H1 (cell line): ENCODE measurements around the gene RBM34. TPM values are rescaled to one million over a fixed set of nuclear protein-coding genes. Genes with fewer than 3 reads are reported as not detected.
A peak's percentile ranks its signal among the peaks of the same experiment; 100 is the strongest.

Experiments
- ATF2 ChIP-seq: IDR thresholded peaks from 2 replicates; pipeline ENCODE4 v1.6.1; 2012; ENCODE audit warnings: low read length, inconsistent platforms
- CTCF ChIP-seq, 3 experiments: IDR thresholded peaks; 1 replicate in 2 of 3; 2 replicates in 1 of 3; pipeline versions ENCODE4 v1.5.1 to v1.6.1; 2011; ENCODE audit warnings: low read length in 3 of 3, mild to moderate bottlenecking in 3 of 3, inconsistent platforms in 2 of 3, low read depth in 1 of 3, moderate library complexity in 1 of 3; ENCODE audit not compliant: insufficient read depth in 1 of 3; ENCODE audit errors: control extremely low read depth in 1 of 3
- KDM1A ChIP-seq: fragments of 200-600, 300-600 bp; sonication (generic); IDR thresholded peaks from 2 replicates; pipeline ENCODE4 v1.7.1; 2016; ENCODE audit warnings: mild to moderate bottlenecking, low read length, borderline replicate concordance
- POLR2A ChIP-seq, 2 experiments: IDR thresholded peaks; 1 replicate in 1 of 2; 2 replicates in 1 of 2; pipeline ENCODE4 v1.6.1; 2011; ENCODE audit warnings: low read depth in 2 of 2, low read length in 2 of 2, mild to moderate bottlenecking in 2 of 2; ENCODE audit errors: control extremely low read depth in 1 of 2
- SIN3A ChIP-seq, 2 experiments: IDR thresholded peaks in 1 of 2; conservative IDR thresholded peaks in 1 of 2; 2 replicates each; pipeline ENCODE4 v1.6.1; 2011 to 2012; ENCODE audit warnings: low read length in 2 of 2, improper control_type of control experiment in 1 of 2, low read depth in 1 of 2, mild to moderate bottlenecking in 1 of 2
- SUZ12 ChIP-seq: fragments of 200-600 bp; sonication (generic); IDR thresholded peaks from 2 replicates; pipeline ENCODE4 v1.6.1; 2012; ENCODE audit warnings: mild to moderate bottlenecking, inconsistent platforms, low read length, moderate library complexity, mixed read lengths
- TAF1 ChIP-seq: IDR thresholded peaks from 2 replicates; pipeline ENCODE4 v1.6.1; 2011; ENCODE audit warnings: mild to moderate bottlenecking, low read depth, low read length
- USF2 ChIP-seq: IDR thresholded peaks from 2 replicates; pipeline ENCODE4 v1.6.1; 2011; ENCODE audit warnings: low read length, improper control_type of control experiment
- polyA plus RNA-seq, 7 experiments: library from polyadenylated mRNA; depleted of rRNA in 3 of 7; stranded (reverse) in 5 of 7; unstranded in 2 of 7; fragments of >200 nt in 5 of 7; fragments of 200-250 nt in 2 of 7; gene quantifications; 1 replicate in 5 of 7; 2 replicates in 1 of 7; 4 replicates in 1 of 7; pipeline versions ENCODE4 v1.2.1 to v1.2.3, GENCODE V29; 2011 to 2013; ENCODE audit warnings: missing spikeins in 2 of 7, mixed read lengths in 2 of 7
- total RNA-seq: library from RNA; stranded (reverse); fragmentation: NEBNext Ultra II Directional; extraction: Animal tissue kit (Norgen Biotek cat#: 25700); gene quantifications from 2 replicates; pipeline ENCODE4 v1.2.1, GENCODE V29; 2021

Gene RBM34
- total and polyA plus RNA-seq, 2 of the 8 experiments (the other 6 are each of a cell fraction or from before 2014, with no cell fraction given) = 18.8 to 108 TPM

- TF ChIP-seq SUZ12 = no peak
- peak; percentile 50; the same call in 1 of the 2 replicates for TF ChIP-seq ATF2
- 0 out of 4 replicates have a peak, but pooled peaks of 1 of the 2 experiments have one; percentile 24 for TF ChIP-seq SIN3A (conservative IDR thresholded peaks at IDR 0.05 in 1 of 2, IDR thresholded peaks at IDR 0.05 in 1 of 2; ENCODE audit: low read depth in 1 of 2, low read length in 2 of 2)
- no peak for TF ChIP-seq TAF1
- no peak for TF ChIP-seq USF2
- 0 out of 2 replicates have a peak, but pooled peaks have one; percentile 8 for TF ChIP-seq KDM1A
- no peak for TF ChIP-seq POLR2A (IDR thresholded peaks at IDR 0.05; ENCODE audit: control extremely low read depth in 1 of 2, low read depth in 2 of 2, low read length in 2 of 2)
- peak; percentile 72 to 88 (median 85) for TF ChIP-seq CTCF (IDR thresholded peaks at IDR 0.05; ENCODE audit: control extremely low read depth in 1 of 3, insufficient read depth in 1 of 3, low read depth in 1 of 3, low read length in 3 of 3)
Observed at GRCh38 chr1:235093696-235094592, 67.1 kb downstream of the RBM34 start (continued).
